ENCODE results near the gene DGKB. TPM values are rescaled to one million over a fixed set of nuclear protein-coding genes. Genes with fewer than 3 reads are reported as not detected.

DGKB gene
- total RNA-seq, 4 donors from 2014 or later: 0.40 to 3.8 (median 0.82) TPM; not detected in 1

DNA sequence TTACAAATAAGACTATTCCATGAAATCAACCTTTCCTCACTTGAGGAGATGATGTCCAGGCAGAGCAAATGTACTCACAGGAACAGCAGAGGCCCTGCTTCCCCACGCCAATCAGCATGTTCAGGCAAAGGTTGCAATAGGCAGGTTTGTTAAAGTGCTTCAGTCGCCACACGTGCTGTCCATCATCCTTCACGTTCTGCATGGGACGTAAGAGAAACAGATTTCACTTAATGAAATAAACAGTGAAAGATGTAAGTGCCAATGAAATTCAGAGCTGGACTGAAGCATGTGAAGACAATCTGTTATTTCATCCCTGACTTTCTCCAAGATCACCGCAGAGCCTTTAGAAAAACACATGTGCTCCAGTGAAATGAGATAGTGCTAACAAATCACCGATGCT lies 217.4 kb downstream of the DGKB start:
- no peak overlapping the region for H3K4me3 ChIP-seq
- TF ChIP-seq POLR2AphosphoS5 (IDR thresholded peaks at IDR 0.05) (no peak), EP300 (IDR thresholded peaks at IDR 0.05; ENCODE audit: low read depth) (no peak), POLR2A (IDR thresholded peaks at IDR 0.05) (no peak)
- TF ChIP-seq, protein P1, sequence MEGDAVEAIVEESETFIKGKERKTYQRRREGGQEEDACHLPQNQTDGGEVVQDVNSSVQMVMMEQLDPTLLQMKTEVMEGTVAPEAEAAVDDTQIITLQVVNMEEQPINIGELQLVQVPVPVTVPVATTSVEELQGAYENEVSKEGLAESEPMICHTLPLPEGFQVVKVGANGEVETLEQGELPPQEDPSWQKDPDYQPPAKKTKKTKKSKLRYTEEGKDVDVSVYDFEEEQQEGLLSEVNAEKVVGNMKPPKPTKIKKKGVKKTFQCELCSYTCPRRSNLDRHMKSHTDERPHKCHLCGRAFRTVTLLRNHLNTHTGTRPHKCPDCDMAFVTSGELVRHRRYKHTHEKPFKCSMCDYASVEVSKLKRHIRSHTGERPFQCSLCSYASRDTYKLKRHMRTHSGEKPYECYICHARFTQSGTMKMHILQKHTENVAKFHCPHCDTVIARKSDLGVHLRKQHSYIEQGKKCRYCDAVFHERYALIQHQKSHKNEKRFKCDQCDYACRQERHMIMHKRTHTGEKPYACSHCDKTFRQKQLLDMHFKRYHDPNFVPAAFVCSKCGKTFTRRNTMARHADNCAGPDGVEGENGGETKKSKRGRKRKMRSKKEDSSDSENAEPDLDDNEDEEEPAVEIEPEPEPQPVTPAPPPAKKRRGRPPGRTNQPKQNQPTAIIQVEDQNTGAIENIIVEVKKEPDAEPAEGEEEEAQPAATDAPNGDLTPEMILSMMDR (IDR thresholded peaks at IDR 0.05): no peak
- intact Hi-C loops (cut with DNase I; ENCODE audit: low total_unique reads): no loop called here
- no peaks in the 10 kb centered on the region for H3K36me3 ChIP-seq
- H3K27ac ChIP-seq: no peak overlapping the region
- peaks cover 0 to 4% (median 0%) of the 10 kb centered on the region in 4 donors for H3K4me1 ChIP-seq
- 20 to 80% methylated on average over 1 to 7 of the region's 7 CpGs for WGBS, 2 donors (ENCODE audit: low coverage in 1 of 2)
- in situ Hi-C loops (cut with MboI; ENCODE audit: low pct_ligation_motif_present in 1 of 4, low pct_unique_long_range_greater_than_20kb in 1 of 4, low sequenced_read_pairs in 3 of 4): loop anchor here in 3 of 4 donors (25.0 kb wide), 1 partner anchor 1398 kb away; no protein-coding TSS in a partner anchor
- no peak for DNase-seq
- H3K27me3 ChIP-seq: no peaks in the 10 kb centered on the region
- H3K9me3 ChIP-seq: no peaks in the 10 kb centered on the region

DNA sequence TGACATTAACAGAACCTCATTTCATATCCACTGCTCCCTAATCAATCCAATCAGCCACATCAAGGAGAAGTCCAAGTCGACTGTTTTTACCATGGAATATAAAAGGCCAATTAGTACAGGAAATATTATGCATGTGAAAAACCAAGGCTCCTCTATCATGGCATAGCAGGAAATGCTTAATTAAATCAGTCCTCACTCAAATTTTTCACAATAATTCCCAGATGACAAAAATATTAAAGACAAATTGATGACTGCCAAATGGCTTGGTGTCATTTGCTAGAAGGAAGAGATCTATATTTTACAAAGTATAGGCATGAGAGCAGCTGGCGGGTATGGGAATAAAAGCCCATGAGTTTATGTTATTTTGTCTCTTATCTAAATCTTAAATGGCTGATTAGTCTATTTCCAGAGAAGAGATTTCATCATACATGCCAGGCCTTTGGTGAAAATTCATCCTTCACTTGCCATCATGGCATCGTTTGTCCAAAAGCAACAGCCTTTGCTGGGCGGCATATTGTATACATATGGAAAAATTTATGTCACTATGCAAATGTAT lies 219.6 kb downstream of the DGKB start:
- Histone ChIP-seq H3K27ac (no peak overlapping the region), H3K27me3 (no peaks in the 10 kb centered on the region), H3K36me3 (no peaks in the 10 kb centered on the region), H3K4me1 (peaks cover 0 to 3% (median 0%) of the 10 kb centered on the region in 4 donors), H3K9me3 (no peaks in the 10 kb centered on the region), H3K4me3 (no peak overlapping the region)
- DNase-seq: no peak
- TF ChIP-seq POLR2A (IDR thresholded peaks at IDR 0.05): no peak
- in situ Hi-C loops (cut with MboI; ENCODE audit: low pct_ligation_motif_present in 1 of 4, low pct_unique_long_range_greater_than_20kb in 1 of 4, low sequenced_read_pairs in 3 of 4): loop anchor here in 3 of 4 donors (25.0 kb wide), 1 partner anchor 1396 kb away; no protein-coding TSS in a partner anchor
- intact Hi-C loops (cut with DNase I; ENCODE audit: low total_unique reads): no loop called here
- 89 to 91% methylated on average over 3 to 4 of the region's 4 CpGs for WGBS, 2 donors (ENCODE audit: low coverage in 1 of 2)

DNA sequence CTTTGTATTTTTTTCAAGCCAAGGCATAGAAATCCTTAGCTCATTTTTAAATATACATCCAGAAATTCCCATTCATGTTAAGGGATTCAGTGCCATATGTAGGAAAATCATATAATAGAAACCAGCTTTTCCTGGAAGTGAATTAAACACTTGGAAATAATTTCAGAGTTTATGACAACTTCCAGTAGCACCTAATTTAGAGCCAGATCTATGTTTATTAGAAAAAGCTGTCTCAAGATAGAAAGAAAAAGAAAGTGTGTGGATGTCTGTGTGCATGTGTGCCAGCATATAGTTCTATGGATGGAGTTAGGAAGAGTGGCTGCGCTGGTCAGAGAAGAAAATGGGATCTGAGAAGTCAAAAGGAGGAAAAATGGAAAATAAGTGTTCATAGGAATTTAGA lies 225.7 kb downstream of the DGKB start:
- TF ChIP-seq POLR2A (IDR thresholded peaks at IDR 0.05) (no peak), EP300 (IDR thresholded peaks at IDR 0.05; ENCODE audit: low read depth) (no peak), POLR2AphosphoS5 (IDR thresholded peaks at IDR 0.05) (no peak)
- TF ChIP-seq, protein P1 (IDR thresholded peaks at IDR 0.05): no peak
- Histone ChIP-seq H3K36me3 (no peaks in the 10 kb centered on the region), H3K9me3 (no peaks in the 10 kb centered on the region), H3K4me1 (no peaks in the 10 kb centered on the region), H3K27ac (no peak overlapping the region), H3K4me3 (no peak overlapping the region), H3K27me3 (no peaks in the 10 kb centered on the region)
- 90 to 100% methylated on average over 1 of the region's 1 CpG for WGBS, 2 donors (ENCODE audit: low coverage in 1 of 2)
- intact Hi-C loops (cut with DNase I; ENCODE audit: low total_unique reads) (no loop called here), in situ Hi-C loops (cut with MboI; ENCODE audit: low pct_ligation_motif_present in 1 of 4, low pct_unique_long_range_greater_than_20kb in 1 of 4, low sequenced_read_pairs in 3 of 4) (loop anchor here in 3 of 4 donors (25.0 kb wide), 1 partner anchor 1390 kb away; no protein-coding TSS in a partner anchor)
- DNase-seq: no peak

DNA sequence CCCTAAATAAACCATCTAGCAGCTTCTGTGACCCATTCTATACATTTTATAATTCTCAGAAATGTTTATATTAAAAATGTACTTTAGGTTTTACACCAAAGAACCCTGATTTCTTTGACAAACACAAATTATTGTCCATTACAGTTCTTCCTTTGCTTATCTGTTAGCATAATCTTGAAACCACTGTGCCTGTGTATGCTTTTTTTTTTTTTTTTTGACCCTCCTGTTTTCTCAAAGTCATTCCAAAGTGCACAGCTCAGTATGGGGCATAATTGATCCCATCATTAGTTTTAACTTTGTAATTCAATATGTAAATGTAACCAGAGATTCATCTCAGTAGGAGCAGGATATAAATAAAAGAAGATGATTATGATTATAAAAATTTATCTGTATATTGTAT lies 229.3 kb downstream of the DGKB start:
- Histone ChIP-seq H3K27ac (no peak overlapping the region), H3K4me3 (no peak overlapping the region), H3K4me1 (no peaks in the 10 kb centered on the region), H3K9me3 (no peaks in the 10 kb centered on the region), H3K27me3 (no peaks in the 10 kb centered on the region), H3K36me3 (no peaks in the 10 kb centered on the region)
- in situ Hi-C loops (cut with MboI; ENCODE audit: low pct_ligation_motif_present in 1 of 4, low pct_unique_long_range_greater_than_20kb in 1 of 4, low sequenced_read_pairs in 3 of 4): no loop called here
- TF ChIP-seq EP300 (IDR thresholded peaks at IDR 0.05; ENCODE audit: low read depth): no peak
- TF ChIP-seq POLR2AphosphoS5 (IDR thresholded peaks at IDR 0.05): no peak
- TF ChIP-seq POLR2A (IDR thresholded peaks at IDR 0.05): no peak
- TF ChIP-seq, protein P1 (IDR thresholded peaks at IDR 0.05): no peak
- intact Hi-C loops (cut with DNase I; ENCODE audit: low total_unique reads): no loop called here
- DNase-seq: no peak

DNA sequence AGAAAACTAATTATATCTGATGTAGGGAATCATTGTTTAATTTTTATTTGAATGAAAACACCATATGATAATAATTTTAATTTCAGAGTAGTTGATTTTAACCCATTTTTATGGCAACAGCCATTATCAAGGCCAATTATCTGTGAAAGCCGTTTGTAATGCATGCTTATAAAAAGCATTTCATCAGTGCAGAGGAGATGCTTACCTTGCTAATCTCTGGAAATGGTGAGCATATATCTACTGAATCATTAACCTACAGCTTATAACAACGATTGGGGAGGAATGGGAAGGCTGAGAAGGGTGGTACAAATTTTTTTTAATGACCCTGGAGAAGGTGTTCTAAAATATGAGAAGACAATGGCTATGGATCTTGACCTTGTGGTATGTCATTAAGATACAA lies 235.6 kb downstream of the DGKB start:
- WGBS, 2 donors (ENCODE audit: low coverage in 1 of 2): 35 to 53% methylated on average over 2 of the region's 2 CpGs
- no peaks in the 10 kb centered on the region for H3K27me3 ChIP-seq
- in situ Hi-C loops (cut with MboI; ENCODE audit: low pct_ligation_motif_present in 1 of 4, low pct_unique_long_range_greater_than_20kb in 1 of 4, low sequenced_read_pairs in 3 of 4) (no loop called here), intact Hi-C loops (cut with DNase I; ENCODE audit: low total_unique reads) (no loop called here)
- TF ChIP-seq, protein P1 (IDR thresholded peaks at IDR 0.05): no peak
- TF ChIP-seq EP300 (IDR thresholded peaks at IDR 0.05; ENCODE audit: low read depth) (no peak), POLR2AphosphoS5 (IDR thresholded peaks at IDR 0.05) (no peak), POLR2A (IDR thresholded peaks at IDR 0.05) (no peak)
- no peak for DNase-seq
- H3K9me3 ChIP-seq: no peaks in the 10 kb centered on the region
- H3K27ac ChIP-seq: no peak overlapping the region
- H3K36me3 ChIP-seq: no peaks in the 10 kb centered on the region
- no peaks in the 10 kb centered on the region for H3K4me1 ChIP-seq
- H3K4me3 ChIP-seq: no peak overlapping the region
